Panc1 (cell line): ENCODE data around the gene SLC12A7.

ENCODE experiments used
- CTCF ChIP-seq: fragments of 450-650 bp; IDR thresholded peaks from 2 replicates; pipeline ENCODE4 v1.5.1; 2017; ENCODE audit warnings: mild to moderate bottlenecking
- POLR2AphosphoS5 ChIP-seq: IDR thresholded peaks from 2 replicates; pipeline ENCODE4 v1.6.1; 2012; ENCODE audit warnings: mild to moderate bottlenecking, low read depth, low read length, moderate library complexity
- REST ChIP-seq, 2 experiments: IDR thresholded peaks; 2 replicates each; pipeline ENCODE4 v1.6.1; 2011 to 2012; ENCODE audit warnings: low read depth in 2 of 2, control low read depth in 1 of 2, low read length in 1 of 2, mild to moderate bottlenecking in 1 of 2, moderate library complexity in 1 of 2; ENCODE audit not compliant: insufficient read depth in 1 of 2
- SIN3A ChIP-seq: IDR thresholded peaks from 2 replicates; pipeline ENCODE4 v1.6.1; 2012; ENCODE audit warnings: low read depth, mild to moderate bottlenecking, low read length, moderate library complexity, borderline replicate concordance; ENCODE audit not compliant: insufficient read depth

- no peak for TF ChIP-seq CTCF
- no peak for TF ChIP-seq POLR2AphosphoS5
- no peak for TF ChIP-seq REST (IDR thresholded peaks at IDR 0.05; ENCODE audit: insufficient read depth in 1 of 2, low read depth in 2 of 2, low read length in 1 of 2)
- no peak for TF ChIP-seq SIN3A
Measured at GRCh38 chr5:1083823-1084605, 27.8 kb downstream of the SLC12A7 start.
